HEK293 (cell line): ENCODE measurements around the gene PITRM1.

Experiments
- CTCF ChIA-PET: fragments of 350-600 bp; formaldehyde crosslinking; extraction: SDS; loops from one replicate; lab custom pipeline; 2021; ENCODE audit warnings: antibody characterized with exemption; lab: Yijun Ruan, JAX
- POLR2A ChIA-PET: fragments of 300-600 bp; formaldehyde crosslinking; extraction: SDS; loops from one replicate; lab custom pipeline; 2020; ENCODE audit warnings: antibody characterized with exemption, inconsistent platforms; lab: Yijun Ruan, JAX
- H3K27ac ChIP-seq: fragments of 200-500 bp; sonication (Bioruptor generic); 2 replicates; pipeline ENCODE4 v1.5.1; 2014; ENCODE audit warnings: low read depth, low read length, control low read depth, inconsistent platforms; ENCODE audit errors: extremely low read depth
- H3K36me3 ChIP-seq, 2 experiments: fragments of 200-500 bp in 1 of 2; sonication (Bioruptor generic) in 1 of 2; 1 replicate in 1 of 2; 2 replicates in 1 of 2; pipeline ENCODE4 v1.5.1; 2014 to 2017; ENCODE audit warnings: inconsistent platforms in 2 of 2, low read length in 2 of 2; ENCODE audit not compliant: control insufficient read depth in 2 of 2, insufficient read depth in 1 of 2
- H3K4me1 ChIP-seq: fragments of 200-500 bp; sonication (Bioruptor generic); 2 replicates; pipeline ENCODE4 v1.5.1; 2014; ENCODE audit warnings: mild to moderate bottlenecking, low read length, inconsistent platforms; ENCODE audit not compliant: control insufficient read depth, insufficient read depth
- H3K4me3 ChIP-seq: 2 replicates; pipeline ENCODE4 v1.5.1; 2011; ENCODE audit warnings: low read depth, mild to moderate bottlenecking, control low read depth, low read length, moderate library complexity
- H3K9me3 ChIP-seq: fragments of 200-500 bp; sonication (Bioruptor generic); 2 replicates; pipeline ENCODE4 v1.5.1; 2014; ENCODE audit warnings: low read depth, low read length, inconsistent platforms; ENCODE audit not compliant: control insufficient read depth, insufficient read depth
- BCL6B ChIP-seq: fragments of 450-650 bp; formaldehyde crosslinking; IDR thresholded peaks from 2 replicates; pipeline ENCODE4 v1.5.1; 2017; ENCODE audit warnings: missing biosample characterization, missing genetic modification characterization
- GLI2 ChIP-seq: fragments of 450-650 bp; formaldehyde crosslinking; IDR thresholded peaks from 2 replicates; pipeline ENCODE4; 2017; ENCODE audit warnings: missing biosample characterization, missing genetic modification characterization, low read depth, borderline replicate concordance
- PBX3 ChIP-seq: sonication (generic); formaldehyde crosslinking; IDR thresholded peaks from 2 replicates; pipeline ENCODE4 v1.8.1; 2022; ENCODE audit warnings: mild to moderate bottlenecking, moderate library complexity, missing genetic modification reagents
- SETDB1 ChIP-seq: IDR thresholded peaks from one replicate; pipeline ENCODE4 v1.6.1; 2017; ENCODE audit warnings: mild to moderate bottlenecking, low read length, moderate library complexity, mixed read lengths; ENCODE audit not compliant: insufficient read length
- SP3 ChIP-seq: fragments of 450-650 bp; formaldehyde crosslinking; IDR thresholded peaks from 2 replicates; pipeline ENCODE4 v1.5.1; 2016; ENCODE audit warnings: missing biosample characterization, missing genetic modification characterization
- TRIM28 ChIP-seq: IDR thresholded peaks from 2 replicates; pipeline ENCODE4 v1.6.1; 2011; ENCODE audit warnings: low read length, control low read depth, borderline replicate concordance
- YY2 ChIP-seq: fragments of 450-650 bp; formaldehyde crosslinking; IDR thresholded peaks from 2 replicates; pipeline ENCODE4 v1.5.1; 2016; ENCODE audit warnings: missing biosample characterization, missing genetic modification characterization
- ZBTB1 ChIP-seq: fragments of 450-650 bp; formaldehyde crosslinking; IDR thresholded peaks from 2 replicates; pipeline ENCODE4 v1.5.1; 2016; ENCODE audit warnings: missing biosample characterization, missing genetic modification characterization
- ZBTB11 ChIP-seq: fragments of 450-650 bp; formaldehyde crosslinking; conservative IDR thresholded peaks from 2 replicates; pipeline ENCODE4 v1.5.1; 2016; ENCODE audit warnings: low read depth, missing biosample characterization, missing genetic modification characterization
- ZEB2 ChIP-seq: fragments of 450-650 bp; formaldehyde crosslinking; IDR thresholded peaks from 2 replicates; pipeline ENCODE4 v1.5.1; 2016; ENCODE audit warnings: missing biosample characterization, missing genetic modification characterization
- ZFP3 ChIP-seq: fragments of 450-650 bp; formaldehyde crosslinking; IDR thresholded peaks from 2 replicates; pipeline ENCODE4 v1.5.1; 2016; ENCODE audit warnings: low read depth, missing biosample characterization, missing genetic modification characterization
- ZNF10 ChIP-seq: fragments of 450-650 bp; formaldehyde crosslinking; IDR thresholded peaks from 2 replicates; pipeline ENCODE4 v1.5.1; 2017; ENCODE audit warnings: missing biosample characterization, missing genetic modification characterization
- ZNF121 ChIP-seq: fragments of 450-650 bp; formaldehyde crosslinking; IDR thresholded peaks from 2 replicates; pipeline ENCODE4 v1.5.1; 2016; ENCODE audit warnings: missing biosample characterization, missing genetic modification characterization
- ZNF19 ChIP-seq: fragments of 450-650 bp; formaldehyde crosslinking; IDR thresholded peaks from 2 replicates; pipeline ENCODE4; 2016; ENCODE audit warnings: missing biosample characterization, missing genetic modification characterization, low read depth
- ZNF211 ChIP-seq: fragments of 450-650 bp; formaldehyde crosslinking; IDR thresholded peaks from 2 replicates; pipeline ENCODE4 v1.5.1; 2016; ENCODE audit warnings: low read depth, missing biosample characterization, missing genetic modification characterization
- ZNF223 ChIP-seq: fragments of 450-650 bp; formaldehyde crosslinking; IDR thresholded peaks from 2 replicates; pipeline ENCODE4 v1.5.1; 2016; ENCODE audit warnings: missing biosample characterization, missing genetic modification characterization
- ZNF248 ChIP-seq: fragments of 450-650 bp; formaldehyde crosslinking; IDR thresholded peaks from 2 replicates; pipeline ENCODE4 v1.5.1; 2017; ENCODE audit warnings: missing biosample characterization, missing genetic modification characterization
- ZNF274 ChIP-seq, 2 experiments: fragments of 200-500 bp in 1 of 2; fragments of 450-650 bp in 1 of 2; sonication (Bioruptor generic) in 1 of 2; formaldehyde crosslinking in 1 of 2; IDR thresholded peaks; 2 replicates each; pipeline versions ENCODE4 v1.5.1 to v1.6.1; 2014 to 2016; ENCODE audit warnings: borderline replicate concordance in 1 of 2, inconsistent platforms in 1 of 2, low read length in 1 of 2, missing biosample characterization in 1 of 2, missing genetic modification characterization in 1 of 2
- ZNF366 ChIP-seq: fragments of 450-650 bp; formaldehyde crosslinking; conservative IDR thresholded peaks from 2 replicates; pipeline ENCODE4 v1.5.1; 2016; ENCODE audit warnings: missing biosample characterization, missing genetic modification characterization
- ZNF394 ChIP-seq: fragments of 450-650 bp; formaldehyde crosslinking; IDR thresholded peaks from 2 replicates; pipeline ENCODE4 v1.5.1; 2016; ENCODE audit warnings: missing biosample characterization, missing genetic modification characterization, mild to moderate bottlenecking, moderate library complexity, borderline replicate concordance
- ZNF473 ChIP-seq: fragments of 450-650 bp; formaldehyde crosslinking; IDR thresholded peaks from 2 replicates; pipeline ENCODE4 v1.5.1; 2017; ENCODE audit warnings: missing biosample characterization, missing genetic modification characterization
- ZNF658 ChIP-seq: fragments of 450-650 bp; formaldehyde crosslinking; IDR thresholded peaks from 2 replicates; pipeline ENCODE4; 2016; ENCODE audit warnings: missing biosample characterization, missing genetic modification characterization
- ZNF670 ChIP-seq: fragments of 450-650 bp; formaldehyde crosslinking; IDR thresholded peaks from 2 replicates; pipeline ENCODE4 v1.5.1; 2016; ENCODE audit warnings: missing biosample characterization, missing genetic modification characterization, low read depth
- ZNF747 ChIP-seq: fragments of 450-650 bp; formaldehyde crosslinking; IDR thresholded peaks from 2 replicates; pipeline ENCODE4 v1.5.1; 2016; ENCODE audit warnings: missing biosample characterization, missing genetic modification characterization
- ZSCAN18 ChIP-seq: fragments of 450-650 bp; formaldehyde crosslinking; IDR thresholded peaks from 2 replicates; pipeline ENCODE4 v1.5.1; 2016; ENCODE audit warnings: missing biosample characterization, missing genetic modification characterization
- TF ChIP-seq, protein P1 (sequence below): fragments of 450-650 bp; formaldehyde crosslinking; IDR thresholded peaks from 2 replicates; pipeline ENCODE4 v1.5.1; 2016; ENCODE audit warnings: missing biosample characterization, missing genetic modification characterization

Gene PITRM1

DNA sequence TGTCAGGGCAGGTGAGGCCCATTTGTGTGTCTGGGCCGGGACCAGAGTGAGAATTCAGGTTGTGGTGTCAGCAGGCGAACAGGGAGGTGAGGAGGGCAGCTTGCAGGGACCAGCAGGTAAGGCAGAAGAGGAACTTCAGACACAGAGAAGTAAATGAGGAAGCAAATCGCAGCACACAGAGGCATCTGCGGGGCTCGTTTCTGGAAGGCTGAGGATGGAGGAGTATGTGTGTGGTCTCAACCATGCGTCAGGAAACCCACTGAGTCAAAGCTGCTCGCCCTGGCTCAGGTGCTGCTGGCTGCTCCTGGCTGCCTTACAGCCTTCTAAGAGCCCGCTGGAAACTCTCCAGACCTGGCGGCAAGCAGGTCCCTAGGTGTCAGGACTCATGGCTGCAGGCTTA, 26.9 kb upstream of the PITRM1 start:
- no peaks in the 10 kb centered on the region for H3K36me3 ChIP-seq
- CTCF ChIA-PET = interaction anchor here (0.6 kb wide), 1 partner anchor 286 kb away, joined by 3 read pairs; no protein-coding TSS in a partner anchor
- TF ChIP-seq ZBTB11 (no peak), SP3 (no peak), YY2 (tag by site-specific recombination) (no peak), ZNF473 (tag by site-specific recombination) (no peak), ZNF747 (tag by site-specific recombination) (no peak), ZNF223 (tag by site-specific recombination) (no peak), GLI2 (tag by site-specific recombination) (no peak), BCL6B (tag by site-specific recombination) (no peak), ZSCAN18 (tag by site-specific recombination) (no peak), ZNF211 (tag by site-specific recombination) (no peak), PBX3 (CRISPR knock-in tag) (no peak)
- no peak overlapping the region for H3K4me3 ChIP-seq
- peaks cover 6% of the 10 kb centered on the region; the same call in 1 of the 2 replicates for H3K4me1 ChIP-seq
- POLR2A ChIA-PET = no interaction called here
- no peaks in the 10 kb centered on the region for H3K9me3 ChIP-seq
- no peak overlapping the region for H3K27ac ChIP-seq

DNA sequence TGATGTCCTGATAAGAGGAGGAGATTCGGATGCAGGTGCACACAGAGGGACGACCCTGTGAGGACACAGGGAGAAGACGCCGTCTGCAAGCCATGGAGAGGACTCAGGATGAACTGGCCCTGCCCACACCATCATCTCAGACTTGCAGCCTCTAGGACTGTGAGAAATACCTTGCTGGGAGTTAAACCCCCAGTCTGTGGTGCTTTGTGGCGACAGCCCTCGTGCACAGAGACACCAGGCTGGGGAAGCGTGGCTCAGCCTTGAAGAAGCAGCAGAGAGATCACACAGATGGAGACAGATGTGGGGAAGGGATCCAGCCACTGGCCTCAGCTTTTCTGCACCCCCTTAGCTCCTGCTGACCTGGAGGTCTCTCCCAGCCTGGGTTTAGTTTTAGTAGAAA, 26.3 kb upstream of the PITRM1 start:
- Histone ChIP-seq H3K9me3 (no peaks in the 10 kb centered on the region), H3K36me3 (no peaks in the 10 kb centered on the region), H3K4me1 (peaks cover 6% of the 10 kb centered on the region; the same call in 1 of the 2 replicates), H3K27ac (no peak overlapping the region), H3K4me3 (no peak overlapping the region)
- ChIA-PET CTCF (interaction anchor here (1.8 kb wide), 1 partner anchor 42 kb away, joined by 7 read pairs; no protein-coding TSS in a partner anchor), POLR2A (interaction anchor here (1.7 kb wide), 1 partner anchor 28 kb away, joined by 13 read pairs; no protein-coding TSS in a partner anchor)
- no peak for TF ChIP-seq ZNF670
- no peak for TF ChIP-seq ZNF473 (tag by site-specific recombination)
- no peak for TF ChIP-seq ZNF658 (tag by site-specific recombination)
- no peak for TF ChIP-seq ZNF248 (tag by site-specific recombination)
- no peak for TF ChIP-seq SETDB1
- TF ChIP-seq TRIM28 = no peak
- TF ChIP-seq, protein P1, sequence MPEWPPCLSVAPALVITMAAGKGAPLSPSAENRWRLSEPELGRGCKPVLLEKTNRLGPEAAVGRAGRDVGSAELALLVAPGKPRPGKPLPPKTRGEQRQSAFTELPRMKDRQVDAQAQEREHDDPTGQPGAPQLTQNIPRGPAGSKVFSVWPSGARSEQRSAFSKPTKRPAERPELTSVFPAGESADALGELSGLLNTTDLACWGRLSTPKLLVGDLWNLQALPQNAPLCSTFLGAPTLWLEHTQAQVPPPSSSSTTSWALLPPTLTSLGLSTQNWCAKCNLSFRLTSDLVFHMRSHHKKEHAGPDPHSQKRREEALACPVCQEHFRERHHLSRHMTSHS (tag by site-specific recombination) = no peak
- no peak for TF ChIP-seq ZEB2 (tag by site-specific recombination)
- TF ChIP-seq ZNF394 (tag by site-specific recombination) = no peak
- no peak for TF ChIP-seq ZNF121
- no peak for TF ChIP-seq ZNF274 (IDR thresholded peaks at IDR 0.05; ENCODE audit: low read length)
- TF ChIP-seq ZNF274 (tag by site-specific recombination; IDR thresholded peaks at IDR 0.05; ENCODE audit: borderline replicate concordance) = no peak
- TF ChIP-seq ZNF366 (tag by site-specific recombination) = no peak
- no peak for TF ChIP-seq ZNF10 (tag by site-specific recombination)
- no peak for TF ChIP-seq ZBTB1 (tag by site-specific recombination)
- TF ChIP-seq ZFP3 (tag by site-specific recombination) = no peak
- no peak for TF ChIP-seq ZNF19 (tag by site-specific recombination)
